Prostate gland (tissue), 2 donors: ENCODE results near the gene GALP.

ENCODE experiments used
- POLR2A ChIP-seq: fragments of 450-650 bp; IDR thresholded peaks from one replicate; pipeline ENCODE4 v1.6.1; 2016; ENCODE audit warnings: antibody characterized with exemption, mild to moderate bottlenecking
- POLR2AphosphoS5 ChIP-seq: sonication (generic); formaldehyde crosslinking; IDR thresholded peaks from one replicate; pipeline ENCODE4 v1.6.1; 2017; ENCODE audit warnings: antibody characterized with exemption
- TF ChIP-seq, protein P1 (sequence below), 4 experiments: fragments of 200-600 bp in 2 of 4; fragments of 450-650 bp in 2 of 4; sonication (generic) in 2 of 4; IDR thresholded peaks; 1 replicate in 3 of 4; 2 replicates in 1 of 4; pipeline ENCODE4 v1.5.1; 2016 to 2019; ENCODE audit warnings: antibody characterized with exemption in 4 of 4, mild to moderate bottlenecking in 2 of 4, moderate library complexity in 2 of 4

DNA sequence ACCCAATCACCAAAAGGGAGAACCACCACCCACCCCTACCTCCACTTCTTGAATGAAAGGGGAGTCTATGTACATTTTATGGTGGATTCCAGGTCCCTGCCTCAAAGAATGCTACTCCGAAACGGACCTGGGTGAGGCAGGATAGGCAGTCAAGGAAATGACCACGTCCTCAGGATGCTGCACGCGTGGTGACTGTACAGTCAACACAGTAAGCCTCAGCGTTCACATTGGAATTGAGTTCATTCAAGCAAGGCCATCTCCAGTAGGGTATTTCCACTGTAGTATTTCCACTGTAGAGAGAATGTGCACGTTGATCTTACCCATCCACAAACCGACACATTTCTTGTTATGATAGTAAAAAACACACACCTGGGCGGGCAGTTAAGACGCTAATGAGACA lies 43.2 kb downstream of the GALP start:
- TF ChIP-seq POLR2A (no peak), POLR2AphosphoS5 (no peak)
- TF ChIP-seq, protein P1, sequence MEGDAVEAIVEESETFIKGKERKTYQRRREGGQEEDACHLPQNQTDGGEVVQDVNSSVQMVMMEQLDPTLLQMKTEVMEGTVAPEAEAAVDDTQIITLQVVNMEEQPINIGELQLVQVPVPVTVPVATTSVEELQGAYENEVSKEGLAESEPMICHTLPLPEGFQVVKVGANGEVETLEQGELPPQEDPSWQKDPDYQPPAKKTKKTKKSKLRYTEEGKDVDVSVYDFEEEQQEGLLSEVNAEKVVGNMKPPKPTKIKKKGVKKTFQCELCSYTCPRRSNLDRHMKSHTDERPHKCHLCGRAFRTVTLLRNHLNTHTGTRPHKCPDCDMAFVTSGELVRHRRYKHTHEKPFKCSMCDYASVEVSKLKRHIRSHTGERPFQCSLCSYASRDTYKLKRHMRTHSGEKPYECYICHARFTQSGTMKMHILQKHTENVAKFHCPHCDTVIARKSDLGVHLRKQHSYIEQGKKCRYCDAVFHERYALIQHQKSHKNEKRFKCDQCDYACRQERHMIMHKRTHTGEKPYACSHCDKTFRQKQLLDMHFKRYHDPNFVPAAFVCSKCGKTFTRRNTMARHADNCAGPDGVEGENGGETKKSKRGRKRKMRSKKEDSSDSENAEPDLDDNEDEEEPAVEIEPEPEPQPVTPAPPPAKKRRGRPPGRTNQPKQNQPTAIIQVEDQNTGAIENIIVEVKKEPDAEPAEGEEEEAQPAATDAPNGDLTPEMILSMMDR (IDR thresholded peaks at IDR 0.05), result no peak
